Measurements from ENCODE around the gene SRSF1.

SRSF1 gene, protein sequence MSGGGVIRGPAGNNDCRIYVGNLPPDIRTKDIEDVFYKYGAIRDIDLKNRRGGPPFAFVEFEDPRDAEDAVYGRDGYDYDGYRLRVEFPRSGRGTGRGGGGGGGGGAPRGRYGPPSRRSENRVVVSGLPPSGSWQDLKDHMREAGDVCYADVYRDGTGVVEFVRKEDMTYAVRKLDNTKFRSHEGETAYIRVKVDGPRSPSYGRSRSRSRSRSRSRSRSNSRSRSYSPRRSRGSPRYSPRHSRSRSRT

DNA sequence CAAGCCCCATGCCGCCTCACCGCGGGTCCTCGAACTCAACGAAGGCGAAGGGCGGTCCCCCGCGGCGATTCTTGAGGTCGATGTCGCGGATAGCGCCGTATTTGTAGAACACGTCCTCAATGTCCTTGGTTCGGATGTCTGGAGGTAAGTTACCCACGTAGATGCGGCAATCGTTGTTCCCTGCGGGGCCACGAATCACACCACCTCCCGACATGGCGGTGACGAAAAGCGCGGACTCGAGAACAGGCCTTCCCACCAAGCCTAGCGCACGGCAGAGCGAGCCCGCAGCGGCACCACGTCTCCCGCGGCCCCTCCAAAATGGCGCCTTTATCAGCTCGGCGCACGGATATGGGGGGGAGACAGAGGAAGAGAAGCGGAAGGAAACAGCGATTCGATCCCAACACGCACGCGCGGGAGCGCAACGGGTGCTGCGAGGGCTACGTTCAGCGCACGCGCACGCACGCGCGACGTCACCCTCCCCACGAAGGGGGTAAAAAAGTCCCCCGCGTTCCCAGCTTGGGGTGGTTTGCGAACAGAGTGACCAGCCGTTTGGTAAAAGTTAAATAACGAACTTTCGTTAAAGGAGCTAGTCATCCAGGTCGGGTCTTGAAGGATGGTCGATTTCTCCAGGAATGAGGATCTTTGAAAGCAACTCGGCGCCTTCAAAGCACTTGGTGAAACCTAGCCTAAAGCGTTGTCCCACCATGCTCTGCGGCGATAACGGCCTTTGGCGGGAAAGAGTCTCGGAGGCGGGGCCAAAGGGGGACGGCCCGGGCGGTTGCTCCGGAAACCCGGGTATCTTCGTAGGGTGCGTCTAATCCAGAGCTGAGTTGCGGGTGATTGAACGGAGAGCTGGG, at the start of gene SRSF1:
Gene SRSF1, minus strand, starts transcription at position 323 of the 857 bp plus-strand sequence. Its CDS starts 109 bp downstream, at position 214.
- peaks cover 22 to 29% of the 10 kb centered on the region in 2 donors for H3K4me1 ChIP-seq (ENCODE audit: control insufficient read depth in 2 of 2, insufficient read depth in 2 of 2, low read length in 2 of 2)
- H3K9me3 ChIP-seq (ENCODE audit: control insufficient read depth in 2 of 2, low read length in 2 of 2): no peaks in the 10 kb centered on the region
- H3K9ac ChIP-seq (ENCODE audit: low read depth in 1 of 2, low read length in 2 of 2): peak within 1 kb of the TSS; percentile 96 to 100
- no peaks in the 10 kb centered on the region for H3K27me3 ChIP-seq (ENCODE audit: control insufficient read depth in 2 of 2, insufficient read depth in 2 of 2, low read length in 2 of 2)
- H3K4me3 ChIP-seq (ENCODE audit: low read length in 2 of 2): peak within 1 kb of the TSS; percentile 98 to 100
- peaks cover 35 to 37% of the 10 kb centered on the region in 2 donors for H3K36me3 ChIP-seq (ENCODE audit: control insufficient read depth in 2 of 2, insufficient read depth in 2 of 2, low read length in 2 of 2)
- peak within 1 kb of the TSS; percentile 99 for H3K27ac ChIP-seq (ENCODE audit: low read depth in 2 of 2, low read length in 2 of 2)

GRCh38 chr17:58056476-58056875, 49.4 kb upstream of the SRSF1 start:
- no peaks in the 10 kb centered on the region for H3K36me3 ChIP-seq (ENCODE audit: control insufficient read depth in 2 of 2, insufficient read depth in 2 of 2, low read length in 2 of 2)
- no peak overlapping the region for H3K9ac ChIP-seq (ENCODE audit: low read depth in 1 of 2, low read length in 2 of 2)
- no peaks in the 10 kb centered on the region for H3K9me3 ChIP-seq (ENCODE audit: control insufficient read depth in 2 of 2, low read length in 2 of 2)
- H3K27me3 ChIP-seq (ENCODE audit: control insufficient read depth in 2 of 2, insufficient read depth in 2 of 2, low read length in 2 of 2): no peaks in the 10 kb centered on the region
- H3K4me3 ChIP-seq (ENCODE audit: low read length in 2 of 2): no peak overlapping the region
- H3K27ac ChIP-seq (ENCODE audit: low read depth in 2 of 2, low read length in 2 of 2): no peak overlapping the region
- no peaks in the 10 kb centered on the region for H3K4me1 ChIP-seq (ENCODE audit: control insufficient read depth in 2 of 2, insufficient read depth in 2 of 2, low read length in 2 of 2)

GRCh38 chr17:58054641-58055040, 47.6 kb upstream of the SRSF1 start:
- no peaks in the 10 kb centered on the region for H3K9me3 ChIP-seq (ENCODE audit: control insufficient read depth in 2 of 2, low read length in 2 of 2)
- H3K4me1 ChIP-seq (ENCODE audit: control insufficient read depth in 2 of 2, insufficient read depth in 2 of 2, low read length in 2 of 2): no peaks in the 10 kb centered on the region
- H3K27me3 ChIP-seq (ENCODE audit: control insufficient read depth in 2 of 2, insufficient read depth in 2 of 2, low read length in 2 of 2): no peaks in the 10 kb centered on the region
- no peaks in the 10 kb centered on the region for H3K36me3 ChIP-seq (ENCODE audit: control insufficient read depth in 2 of 2, insufficient read depth in 2 of 2, low read length in 2 of 2)
- no peak overlapping the region for H3K4me3 ChIP-seq (ENCODE audit: low read length in 2 of 2)
- no peak overlapping the region for H3K27ac ChIP-seq (ENCODE audit: low read depth in 2 of 2, low read length in 2 of 2)
- no peak overlapping the region for H3K9ac ChIP-seq (ENCODE audit: low read depth in 1 of 2, low read length in 2 of 2)

DNA sequence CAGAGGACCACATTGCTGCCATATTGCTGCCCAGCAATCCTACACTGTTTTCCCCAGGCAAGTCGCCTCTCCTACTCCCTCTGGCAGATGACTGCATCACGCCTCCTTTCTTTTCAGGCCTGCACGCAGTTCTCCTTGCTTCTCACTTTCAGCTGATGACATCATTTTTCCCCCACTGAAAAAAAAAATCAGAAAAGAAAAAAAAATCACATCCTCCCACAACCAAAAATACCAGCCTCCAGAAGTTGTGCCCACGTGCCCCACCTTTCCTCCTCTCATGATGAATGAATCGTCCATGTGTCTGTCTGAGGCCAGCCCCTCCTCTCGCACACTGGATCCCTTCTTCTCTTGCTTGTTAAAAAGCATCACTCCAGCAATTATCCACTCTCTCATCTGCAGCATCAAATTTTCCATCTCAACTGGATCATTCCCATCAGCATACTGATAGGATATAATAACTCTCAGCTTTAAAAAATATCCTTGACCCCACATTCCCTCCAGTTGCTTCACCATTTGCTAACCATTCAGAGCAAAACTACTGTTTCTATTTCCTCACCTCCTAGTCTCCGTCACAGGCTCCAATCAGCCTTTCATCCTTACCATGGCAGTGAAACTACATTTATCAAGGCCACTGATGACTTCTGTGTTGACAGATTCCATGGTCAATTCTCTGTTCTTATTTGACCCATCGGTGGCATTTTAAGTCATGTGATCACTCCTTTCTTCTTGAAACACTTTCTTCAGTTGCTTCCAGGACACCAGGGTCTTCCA, 46.1 kb upstream of the SRSF1 start:
- Histone ChIP-seq H3K36me3 (ENCODE audit: control insufficient read depth in 2 of 2, insufficient read depth in 2 of 2, low read length in 2 of 2) (no peaks in the 10 kb centered on the region), H3K9ac (ENCODE audit: low read depth in 1 of 2, low read length in 2 of 2) (no peak overlapping the region)

GRCh38 chr17:58052407-58052806, 45.4 kb upstream of the SRSF1 start:
- Histone ChIP-seq H3K4me1 (ENCODE audit: control insufficient read depth in 2 of 2, insufficient read depth in 2 of 2, low read length in 2 of 2) (no peaks in the 10 kb centered on the region), H3K4me3 (ENCODE audit: low read length in 2 of 2) (no peak overlapping the region), H3K9me3 (ENCODE audit: control insufficient read depth in 2 of 2, low read length in 2 of 2) (no peaks in the 10 kb centered on the region), H3K27ac (ENCODE audit: low read depth in 2 of 2, low read length in 2 of 2) (no peak overlapping the region), H3K9ac (ENCODE audit: low read depth in 1 of 2, low read length in 2 of 2) (no peak overlapping the region), H3K36me3 (ENCODE audit: control insufficient read depth in 2 of 2, insufficient read depth in 2 of 2, low read length in 2 of 2) (no peaks in the 10 kb centered on the region), H3K27me3 (ENCODE audit: control insufficient read depth in 2 of 2, insufficient read depth in 2 of 2, low read length in 2 of 2) (no peaks in the 10 kb centered on the region)

More for the DNA sequence above, 46.1 kb upstream of the SRSF1 start:
- H3K4me3 ChIP-seq (ENCODE audit: low read length in 2 of 2): no peak overlapping the region
- no peaks in the 10 kb centered on the region for H3K9me3 ChIP-seq (ENCODE audit: control insufficient read depth in 2 of 2, low read length in 2 of 2)
- no peaks in the 10 kb centered on the region for H3K27me3 ChIP-seq (ENCODE audit: control insufficient read depth in 2 of 2, insufficient read depth in 2 of 2, low read length in 2 of 2)
- H3K27ac ChIP-seq (ENCODE audit: low read depth in 2 of 2, low read length in 2 of 2): no peak overlapping the region
- H3K4me1 ChIP-seq (ENCODE audit: control insufficient read depth in 2 of 2, insufficient read depth in 2 of 2, low read length in 2 of 2): no peaks in the 10 kb centered on the region

DNA sequence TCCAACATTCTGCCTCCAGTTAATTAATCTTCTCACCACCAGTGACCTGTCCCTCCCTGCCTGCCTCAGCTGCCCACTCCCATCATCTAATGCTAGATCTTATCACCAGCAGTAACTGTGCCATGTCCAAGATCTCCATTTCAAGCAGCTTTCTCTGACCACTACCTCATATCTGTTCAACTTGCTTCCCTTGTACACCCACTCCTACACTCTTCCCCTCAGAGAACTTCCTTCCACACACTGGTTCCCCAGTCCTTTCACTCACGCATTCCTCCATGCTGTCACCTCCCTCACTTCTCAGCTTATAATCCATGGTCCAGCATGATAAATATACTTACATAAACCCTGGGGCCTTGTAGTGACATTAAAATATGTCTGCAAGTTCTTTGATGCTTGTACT, 44.4 kb upstream of the SRSF1 start:
- Histone ChIP-seq H3K27ac (ENCODE audit: low read depth in 2 of 2, low read length in 2 of 2) (no peak overlapping the region), H3K36me3 (ENCODE audit: control insufficient read depth in 2 of 2, insufficient read depth in 2 of 2, low read length in 2 of 2) (no peaks in the 10 kb centered on the region), H3K9ac (ENCODE audit: low read depth in 1 of 2, low read length in 2 of 2) (no peak overlapping the region), H3K4me1 (ENCODE audit: control insufficient read depth in 2 of 2, insufficient read depth in 2 of 2, low read length in 2 of 2) (no peaks in the 10 kb centered on the region), H3K27me3 (ENCODE audit: control insufficient read depth in 2 of 2, insufficient read depth in 2 of 2, low read length in 2 of 2) (no peaks in the 10 kb centered on the region), H3K4me3 (ENCODE audit: low read length in 2 of 2) (no peak overlapping the region), H3K9me3 (ENCODE audit: control insufficient read depth in 2 of 2, low read length in 2 of 2) (no peaks in the 10 kb centered on the region)

DNA sequence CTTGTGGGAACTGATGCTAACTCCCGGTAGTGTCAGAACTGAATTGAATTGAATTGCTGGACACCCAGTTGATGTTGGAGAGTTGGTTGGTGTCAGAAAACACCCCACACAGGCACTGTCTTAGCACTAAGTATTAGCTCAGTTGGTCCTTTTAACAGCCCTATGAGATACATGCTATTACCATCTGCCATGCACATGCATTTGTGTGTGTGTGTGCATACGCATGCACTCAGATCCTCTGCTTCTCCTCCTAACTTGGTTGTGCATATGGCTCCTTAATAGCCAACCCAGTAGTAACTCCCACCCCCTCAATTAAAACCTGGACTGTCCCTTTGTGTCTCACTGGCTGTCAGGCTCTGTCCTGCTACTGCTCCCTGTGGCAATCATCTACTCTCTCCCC, 43.9 kb upstream of the SRSF1 start:
- Histone ChIP-seq H3K9ac (ENCODE audit: low read depth in 1 of 2, low read length in 2 of 2) (no peak overlapping the region), H3K36me3 (ENCODE audit: control insufficient read depth in 2 of 2, insufficient read depth in 2 of 2, low read length in 2 of 2) (no peaks in the 10 kb centered on the region), H3K27ac (ENCODE audit: low read depth in 2 of 2, low read length in 2 of 2) (no peak overlapping the region), H3K27me3 (ENCODE audit: control insufficient read depth in 2 of 2, insufficient read depth in 2 of 2, low read length in 2 of 2) (no peaks in the 10 kb centered on the region), H3K4me1 (ENCODE audit: control insufficient read depth in 2 of 2, insufficient read depth in 2 of 2, low read length in 2 of 2) (no peaks in the 10 kb centered on the region), H3K4me3 (ENCODE audit: low read length in 2 of 2) (no peak overlapping the region), H3K9me3 (ENCODE audit: control insufficient read depth in 2 of 2, low read length in 2 of 2) (no peaks in the 10 kb centered on the region)

GRCh38 chr17:58049533-58049932, 42.5 kb upstream of the SRSF1 start:
- no peak overlapping the region for H3K9ac ChIP-seq (ENCODE audit: low read depth in 1 of 2, low read length in 2 of 2)
- H3K27ac ChIP-seq (ENCODE audit: low read depth in 2 of 2, low read length in 2 of 2): no peak overlapping the region
- H3K4me1 ChIP-seq (ENCODE audit: control insufficient read depth in 2 of 2, insufficient read depth in 2 of 2, low read length in 2 of 2): no peaks in the 10 kb centered on the region
- H3K36me3 ChIP-seq (ENCODE audit: control insufficient read depth in 2 of 2, insufficient read depth in 2 of 2, low read length in 2 of 2): no peaks in the 10 kb centered on the region
- H3K9me3 ChIP-seq (ENCODE audit: control insufficient read depth in 2 of 2, low read length in 2 of 2): no peaks in the 10 kb centered on the region
- H3K27me3 ChIP-seq (ENCODE audit: control insufficient read depth in 2 of 2, insufficient read depth in 2 of 2, low read length in 2 of 2): no peaks in the 10 kb centered on the region
- H3K4me3 ChIP-seq (ENCODE audit: low read length in 2 of 2): no peak overlapping the region

- Histone ChIP-seq H3K27ac (ENCODE audit: low read depth in 2 of 2, low read length in 2 of 2) (no peak overlapping the region), H3K9ac (ENCODE audit: low read depth in 1 of 2, low read length in 2 of 2) (no peak overlapping the region), H3K27me3 (ENCODE audit: control insufficient read depth in 2 of 2, insufficient read depth in 2 of 2, low read length in 2 of 2) (peaks cover 0 to 3% of the 10 kb centered on the region in 2 donors), H3K9me3 (ENCODE audit: control insufficient read depth in 2 of 2, low read length in 2 of 2) (no peaks in the 10 kb centered on the region), H3K4me3 (ENCODE audit: low read length in 2 of 2) (no peak overlapping the region), H3K36me3 (ENCODE audit: control insufficient read depth in 2 of 2, insufficient read depth in 2 of 2, low read length in 2 of 2) (no peaks in the 10 kb centered on the region), H3K4me1 (ENCODE audit: control insufficient read depth in 2 of 2, insufficient read depth in 2 of 2, low read length in 2 of 2) (no peaks in the 10 kb centered on the region)
Measured at GRCh38 chr17:58047376-58048150, 40.5 kb upstream of the SRSF1 start.

Data from mucosa of rectum (tissue), 2 donors.